C4-2B (cell line): ENCODE results near the gene CAMK2G.
A peak's percentile ranks its signal among the peaks of the same experiment; 100 is the strongest.

Source experiments
- H3K27ac ChIP-seq: fragments of 450-650 bp; 2 replicates; pipeline ENCODE4 v1.5.1; 2017
- ZFX ChIP-seq: fragments of 450-650 bp; IDR thresholded peaks from 2 replicates; pipeline ENCODE4 v1.6.1; 2017
- TF ChIP-seq, protein P1 (sequence below): fragments of 450-650 bp; conservative IDR thresholded peaks from 2 replicates; pipeline ENCODE4 v1.5.1; 2017; ENCODE audit warnings: mild to moderate bottlenecking

The CAMK2G gene

GRCh38 chr10:73780301-73780700 is 94.1 kb downstream of the CAMK2G start:
- H3K27ac ChIP-seq = no peak overlapping the region
- TF ChIP-seq, protein P1, sequence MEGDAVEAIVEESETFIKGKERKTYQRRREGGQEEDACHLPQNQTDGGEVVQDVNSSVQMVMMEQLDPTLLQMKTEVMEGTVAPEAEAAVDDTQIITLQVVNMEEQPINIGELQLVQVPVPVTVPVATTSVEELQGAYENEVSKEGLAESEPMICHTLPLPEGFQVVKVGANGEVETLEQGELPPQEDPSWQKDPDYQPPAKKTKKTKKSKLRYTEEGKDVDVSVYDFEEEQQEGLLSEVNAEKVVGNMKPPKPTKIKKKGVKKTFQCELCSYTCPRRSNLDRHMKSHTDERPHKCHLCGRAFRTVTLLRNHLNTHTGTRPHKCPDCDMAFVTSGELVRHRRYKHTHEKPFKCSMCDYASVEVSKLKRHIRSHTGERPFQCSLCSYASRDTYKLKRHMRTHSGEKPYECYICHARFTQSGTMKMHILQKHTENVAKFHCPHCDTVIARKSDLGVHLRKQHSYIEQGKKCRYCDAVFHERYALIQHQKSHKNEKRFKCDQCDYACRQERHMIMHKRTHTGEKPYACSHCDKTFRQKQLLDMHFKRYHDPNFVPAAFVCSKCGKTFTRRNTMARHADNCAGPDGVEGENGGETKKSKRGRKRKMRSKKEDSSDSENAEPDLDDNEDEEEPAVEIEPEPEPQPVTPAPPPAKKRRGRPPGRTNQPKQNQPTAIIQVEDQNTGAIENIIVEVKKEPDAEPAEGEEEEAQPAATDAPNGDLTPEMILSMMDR = no peak
- TF ChIP-seq ZFX = no peak

- H3K27ac ChIP-seq = no peak overlapping the region
- TF ChIP-seq, protein P1 = no peak
- TF ChIP-seq ZFX = no peak
Observed at GRCh38 chr10:73779539-73780197, 94.7 kb downstream of the CAMK2G start.

DNA sequence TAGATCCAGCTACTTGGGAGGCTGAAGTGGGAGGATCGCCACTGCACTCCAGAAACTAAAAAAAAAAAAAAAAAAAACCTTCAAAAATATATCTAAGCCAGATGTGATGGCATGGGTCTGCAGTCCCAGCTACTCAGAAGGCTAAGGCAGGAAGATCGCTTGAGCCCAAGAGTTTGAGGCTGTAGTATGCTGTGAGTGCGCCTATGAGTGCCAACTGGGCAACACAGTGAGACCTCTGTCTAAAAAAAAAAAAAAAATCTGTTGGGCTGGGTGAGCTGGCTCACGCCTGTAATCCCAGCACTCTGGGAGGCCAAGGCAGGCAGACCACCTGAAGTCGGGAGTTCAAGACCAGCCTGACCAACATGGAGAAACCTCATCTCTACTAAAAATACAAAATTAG is 95.3 kb downstream of the CAMK2G start:
- TF ChIP-seq, protein P1 = no peak
- no peak for TF ChIP-seq ZFX
- no peak overlapping the region for H3K27ac ChIP-seq

DNA sequence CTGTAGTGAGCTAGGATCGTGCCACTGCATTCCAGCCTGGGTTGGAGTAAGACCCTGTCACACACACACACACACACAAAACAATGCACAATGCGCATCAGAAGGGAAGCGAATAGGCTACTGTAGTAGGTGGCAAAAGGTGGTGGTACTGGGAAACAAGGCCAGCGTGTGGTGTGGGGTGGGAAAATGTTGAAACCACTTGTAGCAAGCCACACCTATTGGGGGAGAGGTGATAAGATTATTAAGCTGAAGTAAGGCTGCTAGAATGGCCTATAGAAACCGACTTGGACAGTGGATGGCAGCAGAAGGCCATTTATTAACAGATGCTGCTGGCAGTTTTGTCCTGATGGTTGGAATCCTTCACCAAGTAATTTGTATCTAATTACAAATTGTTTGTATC is 99.7 kb downstream of the CAMK2G start:
- H3K27ac ChIP-seq = peak overlapping the region; percentile 89; the same call in 1 of the 2 replicates
- TF ChIP-seq ZFX = no peak
- TF ChIP-seq, protein P1 = no peak

- H3K27ac ChIP-seq = peak overlapping the region; percentile 89
- TF ChIP-seq, protein P1 = no peak
- TF ChIP-seq ZFX = 0 out of 2 replicates have a peak, but pooled peaks have one; percentile 5
Observed at GRCh38 chr10:73773152-73773879, 101.0 kb downstream of the CAMK2G start.

GRCh38 chr10:73772281-73773151 is 101.8 kb downstream of the CAMK2G start:
- peak overlapping the region; percentile 89 for H3K27ac ChIP-seq
- TF ChIP-seq ZFX = peak; percentile 40; the same call in 1 of the 2 replicates
- TF ChIP-seq, protein P1 = no peak
